OCI-LY3 (cell line): ENCODE measurements around the gene COL20A1.

Source experiments
- H2AFZ ChIP-seq: fragments of 200-600, 300-600 bp; shearing (Covaris generic); 2 replicates; pipeline ENCODE4 v1.6.0; 2014; ENCODE audit warnings: antibody characterized with exemption, low read depth, low read length
- H3K27ac ChIP-seq: fragments of 200-600, 300-600 bp; sonication (generic); 2 replicates; pipeline ENCODE4 v1.5.1; 2014; ENCODE audit warnings: mild to moderate bottlenecking, low read length, moderate library complexity, mixed read lengths
- H3K27me3 ChIP-seq: fragments of 200-600, 300-600 bp; sonication (generic); 2 replicates; pipeline ENCODE4 v1.6.1; 2014; ENCODE audit warnings: low read depth, low read length, mixed read lengths
- H3K36me3 ChIP-seq: fragments of 200-600, 300-600 bp; sonication (generic); replicated peaks from 2 replicates; pipeline ENCODE3; 2014; ENCODE audit warnings: low read depth, low read length, mixed read lengths
- H3K4me1 ChIP-seq: fragments of 300-600, 200-600 bp; sonication (generic); 2 replicates; pipeline ENCODE4 v1.6.1; 2014; ENCODE audit warnings: low read length, mixed read lengths
- H3K4me2 ChIP-seq: fragments of 200-600, 300-600 bp; sonication (generic); 2 replicates; pipeline ENCODE4 v1.6.1; 2014; ENCODE audit warnings: low read length, mixed read lengths
- H3K4me3 ChIP-seq: fragments of 300-600, 200-600 bp; sonication (generic); 2 replicates; pipeline ENCODE4 v1.5.1; 2014; ENCODE audit warnings: antibody characterized with exemption, mild to moderate bottlenecking, low read length, moderate library complexity
- H3K79me2 ChIP-seq: fragments of 300-600, 200-600 bp; shearing (Covaris generic); 2 replicates; pipeline ENCODE4 v1.6.1; 2014; ENCODE audit warnings: mild to moderate bottlenecking, low read length, mixed read lengths
- H3K9ac ChIP-seq: fragments of 300-600, 200-600 bp; shearing (Covaris generic); 2 replicates; pipeline ENCODE4 v1.6.0; 2014; ENCODE audit warnings: mild to moderate bottlenecking, low read length, moderate library complexity
- H3K9me3 ChIP-seq: fragments of 200-600, 300-600 bp; shearing (Covaris generic); 2 replicates; pipeline ENCODE4 v1.6.1; 2014; ENCODE audit warnings: low read length, mixed read lengths; ENCODE audit not compliant: insufficient read depth
- H4K20me1 ChIP-seq: fragments of 200-600, 300-600 bp; sonication (generic); 2 replicates; pipeline ENCODE4 v1.6.1; 2016; ENCODE audit warnings: low read length, mixed read lengths; ENCODE audit not compliant: insufficient read depth
- EZH2phosphoT487 ChIP-seq: fragments of 200-600 bp; shearing (Covaris generic); IDR thresholded peaks from 2 replicates; pipeline ENCODE4 v1.6.1; 2018; ENCODE audit warnings: antibody characterized with exemption, mixed run types, low read depth
- TF ChIP-seq, protein P1 (sequence below): fragments of 200-600, 300-600 bp; sonication (generic); IDR thresholded peaks from 2 replicates; pipeline ENCODE4 v1.5.1; 2014; ENCODE audit warnings: antibody characterized with exemption, low read length, low read depth

COL20A1 gene

DNA sequence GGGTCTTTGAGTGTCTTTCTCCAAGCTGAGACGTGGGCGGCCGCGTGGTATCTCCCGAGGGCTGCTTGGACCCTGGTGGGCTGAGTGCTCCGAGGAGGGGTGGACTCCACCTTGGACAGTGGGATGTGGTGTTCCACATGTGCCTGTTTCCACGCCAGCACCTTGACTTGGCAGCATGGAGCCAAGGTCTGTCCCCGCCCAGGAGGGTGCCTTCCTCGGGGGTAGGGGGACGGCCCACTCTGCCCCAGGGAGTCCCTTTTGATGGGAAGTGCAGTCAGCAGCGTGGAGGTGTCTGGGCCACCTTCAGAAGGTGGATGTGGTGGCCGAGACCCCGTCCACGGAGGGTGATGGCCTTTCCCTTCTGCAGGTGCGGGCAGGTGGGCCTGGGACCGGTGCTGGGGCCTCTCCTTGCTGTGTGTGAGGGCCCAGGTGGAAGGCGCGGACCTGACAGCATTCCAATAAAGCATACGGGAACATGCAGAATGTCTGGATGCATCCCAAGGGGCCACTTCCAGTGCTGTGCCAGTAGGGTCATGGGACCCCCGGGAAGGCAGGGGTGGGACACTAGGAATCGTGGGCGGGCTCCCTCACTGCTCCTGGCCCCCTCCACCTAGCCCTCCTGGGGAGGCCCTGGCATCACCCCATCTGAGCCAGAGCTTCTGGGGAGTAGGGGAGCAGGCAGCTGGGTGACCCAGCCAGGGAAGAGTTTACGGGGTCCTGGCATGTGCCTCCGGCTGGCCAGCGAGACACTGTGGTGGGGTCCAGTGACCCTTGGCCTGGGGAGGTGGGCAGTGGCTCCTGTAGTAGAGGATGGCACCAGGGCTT, 3.5 kb upstream of the COL20A1 start:
- Histone ChIP-seq H3K79me2 (no peaks in the 10 kb centered on the region), H3K36me3 (peaks cover 9% of the 10 kb centered on the region), H3K9me3 (no peaks in the 10 kb centered on the region), H4K20me1 (no peaks in the 10 kb centered on the region), H3K4me2 (no peak overlapping the region), H3K4me3 (no peak overlapping the region), H3K27me3 (no peaks in the 10 kb centered on the region), H3K9ac (no peak overlapping the region), H3K27ac (no peak overlapping the region), H2AFZ (no peak overlapping the region), H3K4me1 (no peaks in the 10 kb centered on the region)
- no peak for TF ChIP-seq EZH2phosphoT487
- TF ChIP-seq, protein P1, sequence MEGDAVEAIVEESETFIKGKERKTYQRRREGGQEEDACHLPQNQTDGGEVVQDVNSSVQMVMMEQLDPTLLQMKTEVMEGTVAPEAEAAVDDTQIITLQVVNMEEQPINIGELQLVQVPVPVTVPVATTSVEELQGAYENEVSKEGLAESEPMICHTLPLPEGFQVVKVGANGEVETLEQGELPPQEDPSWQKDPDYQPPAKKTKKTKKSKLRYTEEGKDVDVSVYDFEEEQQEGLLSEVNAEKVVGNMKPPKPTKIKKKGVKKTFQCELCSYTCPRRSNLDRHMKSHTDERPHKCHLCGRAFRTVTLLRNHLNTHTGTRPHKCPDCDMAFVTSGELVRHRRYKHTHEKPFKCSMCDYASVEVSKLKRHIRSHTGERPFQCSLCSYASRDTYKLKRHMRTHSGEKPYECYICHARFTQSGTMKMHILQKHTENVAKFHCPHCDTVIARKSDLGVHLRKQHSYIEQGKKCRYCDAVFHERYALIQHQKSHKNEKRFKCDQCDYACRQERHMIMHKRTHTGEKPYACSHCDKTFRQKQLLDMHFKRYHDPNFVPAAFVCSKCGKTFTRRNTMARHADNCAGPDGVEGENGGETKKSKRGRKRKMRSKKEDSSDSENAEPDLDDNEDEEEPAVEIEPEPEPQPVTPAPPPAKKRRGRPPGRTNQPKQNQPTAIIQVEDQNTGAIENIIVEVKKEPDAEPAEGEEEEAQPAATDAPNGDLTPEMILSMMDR = no peak

DNA sequence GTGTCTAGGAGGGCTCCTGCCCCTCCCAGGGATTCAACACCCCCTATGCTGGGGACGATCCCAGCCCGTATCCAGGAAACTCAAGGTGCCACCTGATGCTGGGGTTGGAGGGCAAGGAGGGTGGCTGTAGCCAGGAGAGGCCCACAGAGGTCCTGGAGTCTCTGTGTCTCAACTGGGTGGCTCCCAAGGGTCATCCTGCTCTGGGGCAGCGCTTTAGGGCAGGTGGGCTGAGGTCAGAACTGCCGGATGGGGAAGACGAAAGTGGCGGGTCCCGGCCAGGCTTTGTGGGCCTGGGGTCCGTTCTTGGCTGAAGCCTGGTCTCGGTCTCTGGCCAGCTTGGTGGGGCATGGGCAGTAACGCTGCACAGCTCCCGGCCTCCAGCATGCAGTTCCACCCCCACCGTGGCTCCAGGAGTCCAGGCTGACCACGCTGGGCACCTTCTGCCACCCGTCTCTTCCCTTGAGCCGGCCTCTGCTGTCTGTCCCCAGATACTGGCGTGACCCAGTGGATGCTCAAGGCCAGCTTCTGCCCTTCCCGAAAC, 2.8 kb upstream of the COL20A1 start:
- Histone ChIP-seq H3K27ac (no peak overlapping the region), H3K9ac (no peak overlapping the region), H3K4me3 (no peak overlapping the region), H2AFZ (no peak overlapping the region), H3K79me2 (no peaks in the 10 kb centered on the region), H3K9me3 (no peaks in the 10 kb centered on the region), H3K4me2 (no peak overlapping the region), H3K36me3 (peaks cover 9% of the 10 kb centered on the region), H3K27me3 (no peaks in the 10 kb centered on the region), H4K20me1 (no peaks in the 10 kb centered on the region), H3K4me1 (no peaks in the 10 kb centered on the region)
- TF ChIP-seq EZH2phosphoT487 = no peak
- TF ChIP-seq, protein P1 = no peak

DNA sequence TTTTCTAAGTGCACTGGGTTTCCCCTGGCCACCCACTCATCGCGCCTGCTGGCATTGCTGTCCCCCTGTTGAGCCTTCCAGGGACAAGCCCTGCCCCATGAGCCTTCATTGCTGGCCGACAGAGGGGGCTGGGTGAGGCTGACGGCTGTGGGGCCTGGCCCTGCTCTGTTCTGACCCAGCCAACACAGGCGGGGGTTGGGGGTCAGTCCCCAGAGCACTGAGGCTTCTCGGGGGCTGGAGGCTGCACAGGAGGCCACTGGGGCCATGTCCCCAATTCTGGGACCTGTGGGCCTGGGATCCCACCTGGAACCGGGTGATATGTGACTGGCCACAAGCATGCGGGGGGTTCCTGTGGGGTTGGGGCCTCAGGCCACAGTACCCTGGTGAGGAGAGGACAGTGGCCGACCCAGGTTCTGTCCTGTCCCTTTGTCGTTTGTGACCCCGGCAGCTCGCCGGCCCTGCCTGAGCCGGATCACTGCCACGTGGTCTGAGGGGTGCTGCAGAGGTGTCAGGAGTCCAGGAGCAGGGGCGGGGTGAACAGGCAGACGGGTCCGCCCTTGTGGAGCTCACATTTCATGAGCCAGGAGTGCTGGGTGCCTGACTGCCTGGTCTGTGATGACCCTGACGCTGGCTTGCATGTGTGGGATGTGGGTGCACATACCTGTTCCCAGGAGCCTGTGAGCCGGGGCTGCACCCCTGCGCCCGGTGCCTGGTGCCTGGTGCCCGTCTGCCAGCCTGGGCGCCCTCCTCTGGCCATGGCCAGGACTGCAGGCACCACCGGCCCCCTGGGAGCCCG, 2.1 kb upstream of the COL20A1 start:
- Histone ChIP-seq H3K4me3 (no peak overlapping the region), H3K27ac (no peak overlapping the region), H2AFZ (no peak overlapping the region), H3K9me3 (no peaks in the 10 kb centered on the region), H3K36me3 (peaks cover 9% of the 10 kb centered on the region), H4K20me1 (no peaks in the 10 kb centered on the region), H3K9ac (no peak overlapping the region), H3K79me2 (no peaks in the 10 kb centered on the region), H3K4me2 (peak overlapping the region; percentile 14), H3K4me1 (no peaks in the 10 kb centered on the region), H3K27me3 (no peaks in the 10 kb centered on the region)
- TF ChIP-seq, protein P1 = peak; percentile 57
- TF ChIP-seq EZH2phosphoT487 = no peak

DNA sequence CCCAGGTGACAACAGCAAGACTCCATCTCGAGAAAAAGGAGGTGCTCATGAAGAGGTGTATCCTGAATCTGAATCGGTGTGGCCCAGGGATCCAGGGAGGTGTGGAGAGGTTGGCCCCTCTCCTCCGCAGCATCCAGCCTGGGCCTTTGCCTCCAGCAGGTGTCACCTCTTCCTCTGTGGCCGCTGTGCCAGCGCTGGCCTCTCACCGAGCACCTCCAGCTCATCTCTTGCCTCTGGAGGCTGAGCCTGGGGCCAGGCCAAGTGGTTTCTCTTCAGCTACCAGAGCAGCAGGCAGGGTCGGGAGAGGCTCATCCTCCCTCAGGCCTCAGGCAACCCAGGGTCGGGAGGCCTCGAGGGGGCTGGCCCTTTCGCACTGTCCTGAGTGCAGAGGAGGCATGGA, 1.2 kb upstream of the COL20A1 start:
- H3K4me2 ChIP-seq = no peak overlapping the region
- H3K9me3 ChIP-seq = no peaks in the 10 kb centered on the region
- H3K27me3 ChIP-seq = no peaks in the 10 kb centered on the region
- no peak overlapping the region for H3K27ac ChIP-seq
- H3K4me1 ChIP-seq = no peaks in the 10 kb centered on the region
- TF ChIP-seq, protein P1 = no peak
- no peak for TF ChIP-seq EZH2phosphoT487
- H3K36me3 ChIP-seq = peaks cover 8% of the 10 kb centered on the region
- no peaks in the 10 kb centered on the region for H4K20me1 ChIP-seq
- no peaks in the 10 kb centered on the region for H3K79me2 ChIP-seq
- no peak overlapping the region for H3K9ac ChIP-seq
- H3K4me3 ChIP-seq = no peak overlapping the region
- H2AFZ ChIP-seq = no peak overlapping the region
